Mesenchymal stem cell (in vitro differentiated cells and primary cell): Measurements from ENCODE around the gene KREMEN1.

Experiments used
- DNase-seq: peaks from one replicate; pipeline ENCODE4 v3.0.0-alpha.2; 2013
- H2AFZ ChIP-seq: one replicate; pipeline ENCODE4 v1.6.1; 2013; ENCODE audit warnings: low read depth, mild to moderate bottlenecking, control low read depth, inconsistent platforms, low read length, moderate library complexity
- H2AK5ac ChIP-seq: 2 replicates; pipeline ENCODE4 v1.6.1; 2013; ENCODE audit warnings: low read length, moderate library complexity, mild to moderate bottlenecking, inconsistent platforms; ENCODE audit not compliant: severe bottlenecking
- H2BK120ac ChIP-seq: one replicate; pipeline ENCODE4 v1.6.1; 2013; ENCODE audit warnings: low read depth, mild to moderate bottlenecking, inconsistent platforms, low read length, moderate library complexity
- H2BK12ac ChIP-seq, 2 experiments: one replicate each; pipeline ENCODE4 v1.6.1; 2013; ENCODE audit warnings: inconsistent platforms in 2 of 2, low read length in 2 of 2, mild to moderate bottlenecking in 2 of 2, moderate library complexity in 2 of 2, control low read depth in 1 of 2
- H2BK15ac ChIP-seq: one replicate; pipeline ENCODE4 v1.6.1; 2013; ENCODE audit warnings: mild to moderate bottlenecking, low read depth, inconsistent platforms; ENCODE audit not compliant: poor library complexity, severe bottlenecking
- H2BK5ac ChIP-seq: 2 replicates; pipeline ENCODE4 v1.6.1; 2013; ENCODE audit warnings: low read depth, mild to moderate bottlenecking, low read length, control low read depth, inconsistent platforms; ENCODE audit not compliant: poor library complexity, severe bottlenecking
- H3K14ac ChIP-seq, 2 experiments: one replicate each; pipeline ENCODE4 v1.6.1; 2013; ENCODE audit warnings: inconsistent platforms in 2 of 2, low read length in 2 of 2, control low read depth in 1 of 2, mild to moderate bottlenecking in 1 of 2, moderate library complexity in 1 of 2
- H3K18ac ChIP-seq, 2 experiments: one replicate each; pipeline ENCODE4 v1.6.1; 2013; ENCODE audit warnings: inconsistent platforms in 2 of 2, low read length in 2 of 2, control low read depth in 1 of 2, low read depth in 1 of 2, mild to moderate bottlenecking in 1 of 2
- H3K23ac ChIP-seq, 2 experiments: one replicate each; pipeline ENCODE4 v1.6.1; 2013; ENCODE audit warnings: inconsistent platforms in 2 of 2, low read length in 2 of 2, mild to moderate bottlenecking in 2 of 2, moderate library complexity in 2 of 2, control low read depth in 1 of 2
- H3K27ac ChIP-seq: 2 replicates; pipeline ENCODE4 v1.5.1; 2013; ENCODE audit warnings: mild to moderate bottlenecking, moderate library complexity, low read length, control low read depth, inconsistent platforms; ENCODE audit not compliant: poor library complexity, severe bottlenecking
- H3K27me3 ChIP-seq, 2 experiments: 2 replicates each; pipeline versions ENCODE4 v1.6.1 to v1.7.0; 2013; ENCODE audit warnings: low read length in 2 of 2, mild to moderate bottlenecking in 2 of 2, moderate library complexity in 2 of 2, control low read depth in 1 of 2, inconsistent platforms in 1 of 2; ENCODE audit not compliant: control insufficient read depth in 1 of 2, insufficient read depth in 1 of 2
- H3K36me3 ChIP-seq, 2 experiments: 2 replicates each; pipeline versions ENCODE4 v1.6.1 to v1.7.0; 2013; ENCODE audit warnings: low read length in 2 of 2, control low read depth in 1 of 2, inconsistent platforms in 1 of 2, low read depth in 1 of 2, mild to moderate bottlenecking in 1 of 2; ENCODE audit not compliant: insufficient read depth in 2 of 2, control insufficient read depth in 1 of 2
- H3K4ac ChIP-seq, 2 experiments: one replicate each; pipeline ENCODE4 v1.6.1; 2013; ENCODE audit warnings: inconsistent platforms in 2 of 2, low read length in 2 of 2, mild to moderate bottlenecking in 2 of 2, moderate library complexity in 2 of 2, control low read depth in 1 of 2, low read depth in 1 of 2
- H3K4me1 ChIP-seq: 2 replicates; pipeline ENCODE4 v1.6.1; 2013; ENCODE audit warnings: low read depth, low read length, control low read depth; ENCODE audit not compliant: control insufficient read depth, insufficient read depth
- H3K4me2 ChIP-seq: 2 replicates; pipeline ENCODE4 v1.6.1; 2013; ENCODE audit warnings: low read length, mild to moderate bottlenecking, inconsistent platforms; ENCODE audit not compliant: poor library complexity, severe bottlenecking
- H3K4me3 ChIP-seq, 2 experiments: 2 replicates each; pipeline versions ENCODE4 v1.5.1 to v1.7.0; 2013; ENCODE audit warnings: low read length in 2 of 2, mild to moderate bottlenecking in 2 of 2, control low read depth in 1 of 2, low read depth in 1 of 2; ENCODE audit not compliant: insufficient read depth in 1 of 2
- H3K79me1 ChIP-seq: replicated peaks from 2 replicates; pipeline ENCODE4 v1.6.1; 2013; ENCODE audit warnings: mild to moderate bottlenecking, control low read depth, low read length, inconsistent platforms; ENCODE audit not compliant: poor library complexity, severe bottlenecking
- H3K9ac ChIP-seq: 2 replicates; pipeline ENCODE4 v1.7.0; 2013; ENCODE audit warnings: mild to moderate bottlenecking, low read length, moderate library complexity
- H3K9me3 ChIP-seq: 2 replicates; pipeline ENCODE4 v1.7.0; 2013; ENCODE audit warnings: mild to moderate bottlenecking, low read length; ENCODE audit not compliant: control insufficient read depth
- H4K8ac ChIP-seq: one replicate; pipeline ENCODE4 v1.6.1; 2013; ENCODE audit warnings: inconsistent platforms, mild to moderate bottlenecking, low read length, moderate library complexity
- H4K91ac ChIP-seq: one replicate; pipeline ENCODE4 v1.6.1; 2013; ENCODE audit warnings: mild to moderate bottlenecking, low read length, inconsistent platforms
- WGBS: methylation state at CpG from one replicate; pipeline ENCODE4 v1.1.7; 2013; ENCODE audit warnings: mixed read lengths; 5-methylcytosine and 5-hydroxymethylcytosine counted together

KREMEN1 gene

DNA sequence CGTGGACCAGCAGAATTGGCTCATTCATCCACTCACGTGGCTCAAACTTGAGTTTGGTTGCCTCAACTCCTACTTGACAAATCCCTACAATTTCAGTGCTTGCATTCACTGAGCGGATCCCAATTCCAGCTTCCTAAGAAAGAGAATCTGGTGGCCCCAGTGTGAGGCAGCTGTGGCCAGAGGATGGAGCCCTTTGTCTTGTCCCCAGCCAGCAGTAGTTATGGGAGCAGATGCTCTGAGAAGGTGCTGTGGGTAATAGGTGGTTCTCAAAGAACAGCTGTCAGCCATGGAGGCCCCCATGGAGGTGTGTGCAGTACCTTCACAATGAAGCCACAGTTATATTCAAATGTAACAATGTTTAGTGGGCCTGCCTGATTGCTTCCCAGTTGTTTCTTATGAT, 39.3 kb downstream of the KREMEN1 start:
- no peak overlapping the region for H2BK120ac ChIP-seq
- H2BK12ac ChIP-seq, result no peak overlapping the region
- H3K79me1 ChIP-seq, result no peaks in the 10 kb centered on the region
- no peak overlapping the region for H3K4ac ChIP-seq
- no peak overlapping the region for H3K4me2 ChIP-seq
- no peaks in the 10 kb centered on the region for H3K9me3 ChIP-seq
- peaks cover 2% of the 10 kb centered on the region for H3K4me1 ChIP-seq
- no peak for DNase-seq
- H2AK5ac ChIP-seq, result no peak overlapping the region
- no peak overlapping the region for H2BK15ac ChIP-seq
- no peak overlapping the region for H4K91ac ChIP-seq
- WGBS, result 84% methylated on average over 3 of the region's 3 CpGs
- no peak overlapping the region for H3K14ac ChIP-seq
- no peak overlapping the region for H2AFZ ChIP-seq
- H2BK5ac ChIP-seq, result no peak overlapping the region
- no peak overlapping the region for H3K9ac ChIP-seq
- no peak overlapping the region for H3K4me3 ChIP-seq
- no peak overlapping the region for H3K27ac ChIP-seq
- H3K18ac ChIP-seq, result no peak overlapping the region
- H4K8ac ChIP-seq, result no peak overlapping the region
- H3K23ac ChIP-seq, result no peak overlapping the region
- peaks cover 0 to 3% of the 10 kb centered on the region in 2 experiments for H3K36me3 ChIP-seq
- H3K27me3 ChIP-seq, result no peaks in the 10 kb centered on the region

DNA sequence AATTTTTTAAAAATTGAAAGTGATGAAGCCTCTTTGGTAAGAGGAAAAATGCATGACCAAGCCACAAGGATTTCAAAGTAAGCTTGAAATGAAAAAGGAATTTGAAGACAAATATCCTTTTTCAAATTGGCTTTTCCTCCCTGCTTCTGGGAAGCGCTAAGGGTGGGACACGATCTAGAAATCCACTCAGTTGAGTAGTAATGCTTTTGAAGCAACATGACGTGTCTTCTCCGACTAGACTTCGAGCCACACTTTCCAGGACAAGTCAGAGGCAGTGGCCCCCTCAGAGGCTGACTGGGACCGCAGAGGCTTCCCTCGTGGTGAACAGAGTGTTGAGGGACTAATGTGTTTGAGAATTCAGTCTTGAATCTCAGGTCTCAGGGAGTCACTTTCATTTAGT, 39.8 kb downstream of the KREMEN1 start:
- no peaks in the 10 kb centered on the region for H3K27me3 ChIP-seq
- no peaks in the 10 kb centered on the region for H3K79me1 ChIP-seq
- no peak overlapping the region for H3K4me3 ChIP-seq
- no peak overlapping the region for H2BK12ac ChIP-seq
- no peak overlapping the region for H3K4ac ChIP-seq
- peaks cover 0 to 3% of the 10 kb centered on the region in 2 experiments for H3K36me3 ChIP-seq
- no peak overlapping the region for H4K91ac ChIP-seq
- H4K8ac ChIP-seq, result no peak overlapping the region
- no peak overlapping the region for H2BK5ac ChIP-seq
- H3K23ac ChIP-seq, result no peak overlapping the region
- peaks cover 2% of the 10 kb centered on the region for H3K4me1 ChIP-seq
- no peak overlapping the region for H2BK15ac ChIP-seq
- no peak overlapping the region for H3K9ac ChIP-seq
- peaks cover 1% of the 10 kb centered on the region for H3K9me3 ChIP-seq
- H3K14ac ChIP-seq, result no peak overlapping the region
- H3K4me2 ChIP-seq, result no peak overlapping the region
- no peak for DNase-seq
- H2BK120ac ChIP-seq, result no peak overlapping the region
- H3K18ac ChIP-seq, result no peak overlapping the region
- H2AFZ ChIP-seq, result no peak overlapping the region
- WGBS, result 89% methylated on average over 7 of the region's 7 CpGs
- H3K27ac ChIP-seq, result no peak overlapping the region
- H2AK5ac ChIP-seq, result no peak overlapping the region

DNA sequence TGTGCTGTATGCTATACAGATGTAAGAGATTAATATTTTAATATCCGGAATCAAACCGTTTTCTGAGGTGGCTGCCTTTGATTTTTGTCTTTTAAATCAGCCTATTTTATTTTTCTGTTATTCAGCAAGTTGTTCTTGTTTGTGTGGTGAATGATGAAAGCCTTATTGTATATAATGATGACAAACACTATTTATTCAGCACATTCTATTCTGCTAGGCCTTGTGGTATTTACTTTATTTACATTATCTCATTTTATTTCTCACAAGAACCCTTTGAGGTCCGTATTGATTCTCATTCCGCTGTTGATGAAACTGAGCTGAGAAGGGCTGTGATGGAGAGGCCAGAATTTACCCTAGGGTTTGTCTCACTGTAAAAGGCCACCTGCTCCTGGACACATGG, 40.5 kb downstream of the KREMEN1 start:
- no peak for DNase-seq
- H2AFZ ChIP-seq, result no peak overlapping the region
- H3K27me3 ChIP-seq, result no peaks in the 10 kb centered on the region
- H2AK5ac ChIP-seq, result no peak overlapping the region
- no peak overlapping the region for H4K8ac ChIP-seq
- no peak overlapping the region for H2BK120ac ChIP-seq
- 81% methylated on average over 4 of the region's 4 CpGs for WGBS
- H4K91ac ChIP-seq, result no peak overlapping the region
- no peak overlapping the region for H2BK12ac ChIP-seq
- H3K27ac ChIP-seq, result no peak overlapping the region
- no peaks in the 10 kb centered on the region for H3K79me1 ChIP-seq
- peaks cover 2% of the 10 kb centered on the region for H3K4me1 ChIP-seq
- H3K4ac ChIP-seq, result no peak overlapping the region
- no peak overlapping the region for H3K4me3 ChIP-seq
- H3K9me3 ChIP-seq, result peaks cover 6% of the 10 kb centered on the region
- no peak overlapping the region for H3K18ac ChIP-seq
- no peak overlapping the region for H3K9ac ChIP-seq
- H2BK5ac ChIP-seq, result no peak overlapping the region
- H3K36me3 ChIP-seq, result peaks cover 0 to 3% of the 10 kb centered on the region in 2 experiments
- no peak overlapping the region for H3K23ac ChIP-seq
- no peak overlapping the region for H3K4me2 ChIP-seq
- H2BK15ac ChIP-seq, result no peak overlapping the region
- H3K14ac ChIP-seq, result no peak overlapping the region

DNA sequence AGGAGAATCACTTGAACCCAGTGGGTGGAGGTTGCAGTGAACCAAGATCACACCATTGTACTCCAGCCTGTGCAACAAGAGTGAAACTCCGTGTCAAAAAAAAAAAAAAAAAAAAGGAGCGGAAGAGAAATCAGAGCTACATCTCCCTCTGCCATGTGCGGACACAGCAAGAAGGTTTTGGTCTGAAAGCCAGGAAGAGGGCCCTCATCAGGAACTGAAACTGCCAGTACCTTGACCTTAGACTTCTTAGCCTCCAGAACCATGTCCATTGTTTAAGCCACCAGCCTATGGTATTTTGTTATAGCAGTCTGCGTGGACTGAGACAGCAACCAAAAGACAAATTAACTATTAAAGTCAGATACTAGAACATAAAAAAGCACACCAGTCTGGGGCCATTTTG, 41.6 kb downstream of the KREMEN1 start:
- Histone ChIP-seq H3K27ac (no peak overlapping the region), H3K9me3 (peaks cover 6% of the 10 kb centered on the region), H2BK12ac (no peak overlapping the region), H3K9ac (no peak overlapping the region), H2BK120ac (no peak overlapping the region), H2AFZ (no peak overlapping the region), H3K27me3 (no peaks in the 10 kb centered on the region), H3K4ac (no peak overlapping the region), H4K91ac (no peak overlapping the region), H3K23ac (no peak overlapping the region), H4K8ac (no peak overlapping the region), H3K14ac (no peak overlapping the region), H2BK5ac (no peak overlapping the region), H3K4me1 (peaks cover 2% of the 10 kb centered on the region), H3K18ac (no peak overlapping the region), H3K4me3 (no peak overlapping the region), H2AK5ac (no peak overlapping the region), H3K4me2 (no peak overlapping the region), H2BK15ac (no peak overlapping the region), H3K36me3 (peaks cover 0 to 3% of the 10 kb centered on the region in 2 experiments), H3K79me1 (no peaks in the 10 kb centered on the region)
- DNase-seq, result no peak
- 90% methylated on average over 2 of the region's 4 CpGs for WGBS
